Dermis blood vessel endothelial cell (primary cell): ENCODE results near the gene IFT122. TPM values are rescaled to one million over a fixed set of nuclear protein-coding genes. Genes with fewer than 3 reads are reported as not detected.
A peak's percentile ranks its signal among the peaks of the same experiment; 100 is the strongest.
"Not testable (repeated sequence)": the region's sequence is repeated elsewhere in the genome, so short reads cannot be mapped to it uniquely, and the experiment has no call there.

ENCODE experiments used
- DNase-seq: peaks from one replicate; pipeline ENCODE4 v3.0.0; 2010
- total RNA-seq: library from RNA; depleted of rRNA; stranded (reverse); fragments of >200 nt; gene quantifications from 2 replicates; pipeline ENCODE4 v1.2.3, GENCODE V29; 2014

IFT122 gene
- total RNA-seq, 1 donor from 2014 or later = 28.4 TPM

DNA sequence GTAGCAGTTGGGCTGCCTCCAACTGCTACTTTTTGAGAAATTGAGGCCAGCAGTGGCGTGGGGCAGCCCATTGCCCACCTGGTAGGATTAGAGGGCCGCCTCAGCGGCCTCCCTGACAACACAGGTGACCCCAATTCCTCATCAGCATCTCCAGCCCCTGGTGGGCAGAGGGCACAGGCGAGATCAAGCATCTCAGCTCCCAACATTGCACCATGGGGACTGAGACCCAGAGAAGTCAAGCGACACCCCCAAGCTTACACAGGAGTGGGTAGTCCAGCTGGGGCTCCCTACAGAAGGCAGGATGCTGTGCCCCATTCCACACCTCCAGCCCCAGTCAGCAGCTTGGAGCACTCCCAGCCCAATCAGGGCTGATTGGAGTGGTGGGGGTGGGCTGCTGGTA is 102.7 kb downstream of the IFT122 start:
- no peak for DNase-seq

GRCh38 chr3:129543156-129543790 is 103.2 kb downstream of the IFT122 start, which contains the start of gene H1-8:
Gene H1-8 (plus strand): TSS chr3:129543175. CDS start chr3:129543219, 44 bp downstream.
- no peak for DNase-seq

DNA sequence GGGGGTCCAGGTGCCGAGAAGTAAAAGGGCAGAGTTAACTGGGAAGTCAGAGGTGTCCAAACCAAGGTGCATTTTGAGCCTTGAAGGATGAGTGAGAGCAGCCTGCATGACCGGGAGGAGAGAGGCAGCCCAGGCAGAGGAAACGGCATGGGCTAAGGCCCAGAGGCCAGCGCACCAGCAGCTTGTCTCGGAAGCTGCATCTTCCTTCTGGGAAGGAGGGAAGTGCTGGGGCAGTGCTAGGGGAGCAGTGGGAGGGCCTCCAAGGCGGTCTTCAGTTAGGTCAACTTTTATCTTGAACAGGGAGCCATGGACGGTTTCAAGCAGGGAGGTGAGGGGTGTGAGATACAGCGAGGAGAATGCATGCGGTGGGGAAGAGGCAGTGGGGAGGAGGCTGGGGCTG is 104.0 kb downstream of the IFT122 start:
- no peak for DNase-seq

DNA sequence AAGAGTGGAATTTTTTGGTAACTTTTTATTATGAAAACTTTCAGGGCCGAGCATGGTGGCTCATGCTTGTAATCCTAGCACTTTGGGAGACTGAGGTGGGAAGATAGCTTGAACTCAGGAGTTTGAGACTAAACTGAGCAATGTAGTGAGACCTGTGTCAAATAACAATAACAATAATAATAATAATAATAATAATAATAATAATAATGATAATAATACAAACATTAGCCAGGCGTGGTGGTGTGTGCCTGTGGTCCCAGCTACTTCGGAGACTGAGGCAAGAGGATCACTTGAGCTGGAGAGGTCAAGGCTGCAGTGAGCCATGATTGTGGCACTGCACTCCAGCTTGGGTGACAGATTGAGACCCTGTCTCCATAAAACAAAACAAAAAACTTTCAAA is 105.9 kb downstream of the IFT122 start:
- DNase-seq = not testable (repeated sequence)

GRCh38 chr3:129547241-129547640 is 107.2 kb downstream of the IFT122 start:
- DNase-seq = no peak

DNA sequence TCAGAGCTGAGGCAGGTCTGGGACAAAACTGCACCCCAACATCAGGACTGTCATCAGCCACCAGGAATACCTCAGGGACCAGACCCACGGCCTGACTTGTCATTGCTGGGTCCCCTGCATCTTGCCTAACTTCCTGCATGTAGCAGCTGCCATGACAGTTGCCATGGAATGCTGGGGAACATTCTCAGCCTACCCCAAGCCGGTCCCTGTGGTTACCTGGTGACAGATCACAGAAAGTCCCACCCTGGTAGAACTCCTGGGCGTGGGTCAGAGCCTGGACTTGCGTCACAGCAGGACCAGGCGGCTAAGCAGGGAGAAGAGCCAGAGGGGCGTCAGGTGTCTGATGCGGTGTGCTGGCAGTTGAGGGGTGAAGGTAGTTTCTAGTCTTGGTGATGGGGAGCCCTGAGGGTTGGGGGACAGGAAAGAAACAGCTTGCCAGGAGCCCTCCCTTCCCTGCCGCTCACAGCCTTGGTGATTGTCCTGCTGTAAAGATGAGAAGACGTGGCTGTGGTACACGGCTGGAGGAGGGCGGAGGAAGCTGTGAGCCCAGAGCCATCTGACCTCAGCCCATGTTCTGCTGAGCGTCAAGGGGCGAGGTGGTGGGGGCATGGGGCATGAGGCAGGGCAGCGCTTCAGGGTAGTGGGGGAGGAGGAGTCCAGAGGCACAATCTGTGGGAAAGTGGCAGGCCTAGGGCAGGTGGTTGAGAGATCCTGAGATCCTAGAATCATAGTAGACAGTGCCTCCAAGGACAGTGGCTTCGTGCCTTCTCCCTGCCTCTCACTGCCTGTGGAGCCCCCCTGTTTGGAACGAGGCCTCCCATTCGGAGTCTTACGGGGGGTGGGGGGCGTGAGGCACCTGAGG is 108.3 kb downstream of the IFT122 start:
- DNase-seq = no peak

GRCh38 chr3:129549006-129549800 is 109.2 kb downstream of the IFT122 start:
- peak; percentile 55 for DNase-seq

- no peak for DNase-seq
These were observed 109.8 kb downstream of the IFT122 start for GRCh38 chr3:129549805-129550204.

DNA sequence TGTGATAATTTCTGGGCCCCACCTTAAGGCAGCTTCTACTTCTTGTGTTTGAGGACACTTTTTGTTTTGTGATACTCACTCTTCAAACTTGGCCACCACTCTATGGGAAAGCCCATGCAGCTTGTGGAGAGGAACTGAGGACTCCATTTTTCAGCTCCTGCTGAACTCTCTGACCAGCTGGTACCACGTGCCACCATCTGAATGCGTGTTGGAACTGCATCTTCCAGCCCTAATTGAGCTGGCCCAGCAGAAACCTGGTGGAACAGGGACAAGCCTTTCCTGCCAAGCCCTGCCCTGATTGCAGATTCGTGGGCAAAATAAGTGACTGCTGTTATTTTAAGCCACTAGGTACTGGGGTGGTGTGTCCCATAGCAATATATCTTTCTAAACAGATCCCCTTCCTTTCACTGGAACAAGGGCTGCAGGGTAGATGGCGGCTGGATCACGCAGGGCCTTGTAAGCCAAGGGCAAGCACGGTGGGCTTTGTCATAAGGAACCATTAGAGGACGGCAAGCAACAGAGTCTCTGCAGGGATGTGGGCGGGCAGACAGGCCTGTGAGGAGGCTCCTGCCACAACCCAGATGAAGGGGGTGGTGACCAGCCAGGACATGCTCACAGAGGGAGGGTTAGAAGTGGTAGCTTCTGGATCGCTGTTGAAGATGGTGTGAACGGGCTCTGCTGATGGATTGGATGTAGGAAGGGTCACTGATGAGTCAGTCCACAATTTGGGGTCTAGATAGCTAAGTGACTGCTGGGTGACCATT is 112.4 kb downstream of the IFT122 start:
- peak; percentile 48 for DNase-seq

DNA sequence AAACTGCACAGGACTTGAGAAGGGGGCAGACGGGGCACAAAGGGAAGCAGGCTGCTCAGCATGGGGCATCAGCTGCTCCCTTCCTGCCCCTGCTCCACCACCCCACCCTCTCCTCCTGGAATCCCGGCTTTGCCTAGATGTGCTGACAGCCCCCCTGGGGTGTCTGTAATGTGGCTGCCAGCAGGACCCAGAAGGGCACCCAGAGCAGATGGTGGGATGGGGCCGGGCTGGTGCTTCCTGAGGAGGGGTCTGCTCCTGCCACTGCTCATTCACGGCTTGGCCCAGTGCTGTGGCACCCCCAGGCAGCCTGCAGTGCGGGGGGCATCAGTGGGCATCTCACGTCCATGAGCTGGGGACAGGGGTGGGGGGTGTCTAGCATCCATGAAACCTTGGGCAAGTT is 113.1 kb downstream of the IFT122 start:
- DNase-seq = no peak

- DNase-seq = no peak
These were observed 113.7 kb downstream of the IFT122 start for GRCh38 chr3:129553719-129554118.

DNA sequence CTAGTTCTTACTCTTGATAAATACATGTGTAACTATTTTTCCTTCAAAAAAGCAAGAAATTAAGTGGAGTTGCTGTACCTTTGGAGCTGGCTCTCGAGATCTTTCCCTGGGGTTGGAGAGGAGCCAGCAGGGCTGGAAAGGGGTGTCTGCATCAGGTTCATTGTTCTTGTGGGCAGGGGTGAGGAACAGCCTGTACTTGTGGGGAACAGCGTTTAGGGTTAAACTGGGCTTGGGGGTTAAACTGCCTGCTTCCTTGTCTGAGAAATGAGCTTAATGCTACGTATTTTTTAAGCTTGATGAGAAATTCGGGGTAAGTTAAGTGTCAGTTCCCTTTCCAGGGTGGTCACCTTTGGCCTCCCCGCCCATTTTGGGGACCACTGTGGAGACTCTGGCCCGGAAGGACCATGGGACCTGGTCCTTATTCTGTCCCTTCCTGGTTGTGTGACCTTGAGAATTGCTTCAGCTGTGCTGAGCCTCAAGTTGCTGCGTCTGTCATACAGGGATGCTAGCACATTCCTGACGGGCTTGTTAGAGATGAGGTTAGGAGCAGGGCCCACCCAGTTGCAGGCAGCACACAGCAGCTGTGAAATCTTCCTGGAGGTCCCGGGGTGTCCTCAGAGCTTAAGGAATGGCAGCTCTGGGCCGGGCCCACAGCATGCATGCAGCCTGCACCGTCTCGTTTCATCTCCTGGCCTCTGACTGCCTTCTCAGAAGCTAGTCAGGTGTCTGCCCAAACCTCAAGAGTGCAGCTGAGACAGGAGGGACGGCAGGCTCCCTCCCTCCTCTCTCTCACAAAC is 114.5 kb downstream of the IFT122 start:
- peak; percentile 55 for DNase-seq

- no peak for DNase-seq
These were observed 115.1 kb downstream of the IFT122 start for GRCh38 chr3:129555153-129555550.

DNA sequence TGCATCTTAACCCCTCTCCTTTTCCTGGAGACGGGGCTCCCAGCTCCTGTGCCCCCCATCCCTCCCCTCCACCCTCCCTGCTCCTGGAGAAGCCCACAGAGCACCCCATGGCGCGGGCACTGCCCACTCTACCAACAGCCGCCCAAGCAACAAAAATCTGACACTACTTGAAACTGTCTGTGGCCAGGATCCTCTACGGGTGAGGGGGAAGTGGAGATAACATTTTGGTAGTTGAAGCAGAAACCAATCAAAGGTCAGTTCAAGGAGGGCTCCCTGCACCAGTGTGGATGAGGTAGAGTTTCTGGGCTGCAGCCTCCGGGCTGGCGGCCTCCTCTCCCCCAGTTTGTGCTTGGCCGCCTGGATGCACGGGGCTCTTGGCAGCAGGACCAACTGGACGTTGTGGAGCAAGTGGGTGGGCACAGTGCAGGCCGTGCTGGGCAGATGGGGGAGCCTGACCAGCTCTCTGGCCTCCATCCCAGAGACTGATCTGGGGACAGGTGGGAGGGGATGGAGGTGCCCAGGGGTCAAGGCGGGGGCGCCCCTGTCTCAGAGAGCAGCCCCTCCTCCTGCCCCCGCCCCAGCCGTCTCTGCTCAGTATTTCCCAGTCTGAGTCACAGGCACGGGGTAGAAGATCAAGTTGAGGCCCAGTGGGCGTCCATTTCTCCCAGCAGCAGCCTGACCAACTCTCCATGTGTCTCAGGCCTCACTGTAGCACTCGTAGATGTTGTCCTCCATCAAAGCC is 115.8 kb downstream of the IFT122 start:
- DNase-seq = no peak

GRCh38 chr3:129556358-129556695 is 116.3 kb downstream of the IFT122 start:
- DNase-seq = no peak

GRCh38 chr3:129556890-129557547 is 117.0 kb downstream of the IFT122 start:
- no peak for DNase-seq

DNA sequence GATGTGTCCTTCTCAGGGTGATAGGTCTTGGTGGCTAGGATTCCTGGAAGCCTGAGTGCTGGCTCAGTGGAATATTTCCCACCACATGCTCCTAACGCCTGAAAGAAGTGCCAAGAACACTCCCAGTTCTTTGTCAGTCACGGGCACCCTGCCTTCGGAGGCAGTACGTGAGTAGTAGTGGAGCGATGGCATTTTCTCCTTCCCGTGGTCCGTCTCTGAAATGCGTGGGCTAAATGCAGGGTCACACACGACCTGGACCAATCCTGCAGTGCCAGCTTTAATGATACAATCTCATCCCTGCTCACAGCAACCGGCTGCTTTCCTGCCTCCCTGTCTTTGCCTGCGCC is 117.5 kb downstream of the IFT122 start:
- no peak for DNase-seq

DNA sequence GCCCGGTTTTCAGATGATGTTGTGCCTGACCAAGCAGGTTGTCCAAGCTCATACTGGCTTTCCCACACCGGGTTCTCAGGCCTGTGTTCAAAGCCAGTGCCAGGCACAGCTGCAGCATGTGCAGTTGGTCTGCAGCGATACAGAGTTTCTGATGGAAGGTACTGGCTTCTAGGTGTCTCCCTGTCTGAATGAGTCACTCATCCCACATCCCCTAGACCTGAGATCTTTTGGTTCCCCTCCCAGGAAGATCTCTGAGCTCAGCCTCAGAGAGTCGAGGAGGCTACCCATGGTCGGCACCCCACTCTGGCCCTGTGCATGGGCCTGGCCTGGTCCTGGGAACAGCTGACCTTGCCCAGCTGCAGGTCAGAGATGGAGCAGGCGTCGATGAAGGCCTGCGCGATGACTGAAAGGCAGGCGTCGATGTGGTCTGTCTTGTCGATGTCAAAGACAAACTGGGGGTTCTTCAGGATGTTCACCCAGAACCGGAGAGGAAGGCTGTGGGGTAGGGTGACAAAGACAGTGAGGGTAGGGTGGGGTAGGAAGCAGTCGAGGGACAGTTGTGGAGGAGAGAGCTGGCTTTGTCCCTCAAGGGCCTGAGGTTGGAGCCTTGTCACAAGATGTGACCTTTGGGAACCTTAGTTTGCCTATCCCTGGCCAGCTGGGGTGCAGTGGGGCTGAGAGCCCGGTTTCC is 118.2 kb downstream of the IFT122 start:
- DNase-seq = no peak

DNA sequence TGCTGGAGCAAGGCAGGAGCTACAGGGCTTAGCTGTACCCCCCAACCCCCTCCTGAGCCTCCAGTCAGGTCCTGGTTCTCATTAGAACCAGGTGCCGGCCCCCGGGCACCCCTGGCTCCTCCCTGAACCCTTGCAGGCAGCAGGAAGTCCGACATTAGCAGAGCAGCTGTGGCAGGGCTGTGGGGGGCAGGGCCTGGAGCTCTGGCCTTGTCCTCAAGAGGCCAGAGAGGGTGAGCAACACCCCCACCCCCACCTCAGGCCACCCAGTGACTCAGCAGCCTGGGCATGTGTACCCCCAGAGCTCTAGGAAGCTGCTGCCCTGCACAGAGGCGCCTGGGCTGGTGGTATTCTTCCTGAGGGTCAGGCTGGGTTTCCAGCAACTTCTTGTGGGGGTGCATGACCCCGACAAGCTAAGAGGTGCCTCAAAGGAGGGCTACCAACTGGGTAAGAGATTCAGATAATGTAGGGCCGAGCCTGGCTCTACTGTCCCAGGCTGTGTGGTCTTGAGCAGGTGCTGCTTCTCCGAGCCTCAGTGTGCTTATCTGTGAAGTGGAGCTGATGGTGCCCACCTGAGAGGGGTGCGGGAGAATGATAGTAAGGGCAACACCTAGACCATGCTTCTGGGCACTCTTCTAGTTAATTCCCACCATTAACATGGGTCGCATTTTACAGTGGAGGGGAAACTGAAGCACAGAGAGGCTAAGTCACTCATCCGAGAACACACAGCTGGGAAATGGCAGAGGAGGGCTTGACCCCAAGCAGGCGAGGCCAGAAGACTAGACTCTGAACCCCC is 118.9 kb downstream of the IFT122 start:
- peak; percentile 72 for DNase-seq
